Activated CD8-positive, alpha-beta memory T cell treated with anti-CD3 and anti-CD28 coated beads, Interleukin-2, amount 50 U/mL, for 4 hours (primary cell): Measurements from ENCODE around the gene ERVK3-1.
"Not testable (repeated sequence)": the region's sequence is repeated elsewhere in the genome, so short reads cannot be mapped to it uniquely, and the experiment has no call there.

Source experiments
- DNase-seq: peaks from one replicate; pipeline ENCODE4 v3.0.0-alpha.2; 2020

The ERVK3-1 gene, protein sequence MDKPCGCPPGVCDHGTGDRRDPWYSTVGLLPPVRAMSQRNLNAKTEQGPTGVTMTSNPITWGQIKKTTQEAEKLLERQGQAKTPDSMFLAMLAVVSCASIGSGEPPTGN

DNA sequence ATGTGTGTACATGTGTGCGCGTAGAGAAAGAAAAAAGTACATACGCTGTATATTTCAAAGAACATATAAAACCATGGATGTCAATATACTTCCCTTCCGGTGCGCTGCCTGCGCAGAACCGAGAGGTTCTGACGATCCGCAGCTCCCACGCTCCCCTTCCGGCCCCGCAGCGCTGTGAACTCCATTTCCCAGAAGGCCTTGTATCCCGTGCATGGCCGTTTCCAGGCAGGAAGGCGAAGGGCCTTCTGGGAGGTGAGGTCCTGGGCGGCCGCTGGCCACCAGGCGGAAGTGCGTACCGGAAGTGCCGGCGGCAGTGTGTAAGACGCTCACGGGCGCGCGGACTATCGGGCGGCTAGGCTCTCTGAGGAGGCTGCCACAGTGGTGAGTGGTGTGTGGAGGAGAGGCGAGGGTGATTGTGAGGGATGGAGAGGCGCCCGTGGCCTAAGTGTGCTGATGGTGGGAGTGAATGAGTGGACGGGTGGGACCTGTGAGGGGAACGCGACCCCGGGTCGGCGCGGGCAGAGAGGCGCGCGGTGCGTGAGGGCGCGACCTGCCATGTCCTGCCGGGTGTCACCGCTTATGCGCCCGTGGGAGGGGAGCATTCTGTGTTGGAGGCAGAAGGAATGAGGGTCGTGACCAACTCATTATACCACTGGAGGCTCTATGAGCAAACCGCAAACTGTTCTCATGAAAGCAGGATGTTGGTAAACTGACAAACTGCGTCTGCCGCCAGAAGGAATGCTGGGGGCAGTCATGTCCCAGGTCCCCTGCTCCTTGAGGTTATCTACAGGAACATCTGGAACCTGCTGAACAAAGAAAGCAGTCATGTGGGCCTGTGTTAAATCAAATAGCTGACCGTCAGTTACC, at the start of gene ERVK3-1:
TSS of gene ERVK3-1 (plus strand) at position 313 of the 867 bp plus-strand sequence. CDS start 6,792 bp downstream, outside the sequence.
- DNase-seq: peak; percentile 91

- DNase-seq: not testable (repeated sequence)
These were observed 46.9 kb upstream of the ERVK3-1 start for GRCh38 chr19:58258259-58258658.

GRCh38 chr19:58261600-58261967, 43.6 kb upstream of the ERVK3-1 start:
- DNase-seq: no peak

GRCh38 chr19:58261968-58262921, 42.9 kb upstream of the ERVK3-1 start:
- DNase-seq: no peak

DNA sequence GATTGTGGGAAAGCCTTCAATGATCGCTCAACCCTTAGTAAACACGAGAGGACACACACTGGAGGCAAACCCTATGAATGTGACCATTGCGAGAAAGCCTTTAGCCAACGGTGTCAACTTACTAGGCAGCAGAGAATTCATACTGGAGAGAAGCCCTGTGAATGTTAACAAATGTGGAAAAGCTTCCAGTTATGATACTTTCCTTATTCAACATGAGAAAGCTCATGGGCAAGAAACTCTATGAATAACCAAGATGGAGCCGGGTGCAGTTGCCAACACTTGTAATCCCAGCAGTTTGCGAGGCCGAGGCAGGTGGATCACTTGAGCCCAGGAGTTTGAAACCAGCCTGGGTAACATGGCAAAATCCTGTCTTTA, 42.3 kb upstream of the ERVK3-1 start:
- DNase-seq: no peak

GRCh38 chr19:58265100-58265499, 40.1 kb upstream of the ERVK3-1 start:
- DNase-seq: no peak

DNA sequence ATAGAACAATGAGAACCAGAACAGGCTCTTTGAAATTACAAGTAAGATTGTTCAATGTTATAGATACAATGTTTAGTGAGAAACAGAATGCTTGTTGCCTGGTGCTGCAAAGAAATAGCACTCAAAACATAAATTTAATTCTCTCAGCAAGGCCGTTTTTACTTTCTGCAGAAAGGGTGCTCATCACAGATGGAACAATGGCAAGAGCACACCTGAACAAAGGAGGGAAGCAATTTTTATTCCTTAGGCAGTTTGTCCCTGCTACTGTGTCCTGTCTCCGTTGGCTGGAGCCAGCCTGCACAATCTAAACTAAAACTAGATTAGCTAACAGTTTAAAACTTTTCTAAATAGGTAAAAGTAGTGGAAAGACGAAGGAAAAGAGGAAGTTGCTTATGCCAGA, 36.8 kb upstream of the ERVK3-1 start:
- no peak for DNase-seq

GRCh38 chr19:58274771-58275201, 30.4 kb upstream of the ERVK3-1 start:
- no peak for DNase-seq

GRCh38 chr19:58275564-58275963, 29.6 kb upstream of the ERVK3-1 start:
- no peak for DNase-seq

DNA sequence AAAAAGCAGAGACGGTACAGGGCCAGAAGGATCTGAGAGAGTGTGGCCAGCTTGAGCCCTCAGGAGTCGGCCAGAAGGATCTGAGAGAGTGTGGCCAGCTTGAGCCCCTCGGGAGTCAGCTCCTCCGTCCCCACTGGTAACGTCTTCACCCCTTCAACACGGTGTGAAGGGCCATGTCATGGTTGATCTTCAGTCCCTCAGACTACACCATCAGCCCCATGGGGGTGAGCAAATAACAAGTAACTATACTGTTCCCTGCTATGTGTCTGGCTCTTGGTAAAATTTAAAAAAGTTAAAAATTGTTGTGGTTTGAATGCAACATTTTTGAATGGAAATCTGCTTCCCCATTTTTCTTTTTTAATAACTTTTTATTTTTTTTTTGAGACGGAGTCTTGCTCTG, 28.0 kb upstream of the ERVK3-1 start:
- DNase-seq: no peak

GRCh38 chr19:58277748-58278540, 27.2 kb upstream of the ERVK3-1 start:
- no peak for DNase-seq

- DNase-seq: peak; percentile 97
These were observed 26.6 kb upstream of the ERVK3-1 start, which contains the start of gene ZNF8 for GRCh38 chr19:58278541-58279041. ZNF8 (plus strand) TSS chr19:58278955; CDS start chr19:58279082, 127 bp downstream.

GRCh38 chr19:58279042-58279924, 25.9 kb upstream of the ERVK3-1 start:
- peak; percentile 42 for DNase-seq

GRCh38 chr19:58279925-58280316, 25.3 kb upstream of the ERVK3-1 start:
- no peak for DNase-seq

- DNase-seq: no peak
These were observed 21.0 kb upstream of the ERVK3-1 start for GRCh38 chr19:58284199-58284598.

- no peak for DNase-seq
These were observed 13.2 kb upstream of the ERVK3-1 start for GRCh38 chr19:58291943-58292342.

- DNase-seq: no peak
These were observed 10.3 kb upstream of the ERVK3-1 start for GRCh38 chr19:58294743-58295374.

- DNase-seq: no peak
These were observed 9.1 kb upstream of the ERVK3-1 start for GRCh38 chr19:58296104-58296503.

DNA sequence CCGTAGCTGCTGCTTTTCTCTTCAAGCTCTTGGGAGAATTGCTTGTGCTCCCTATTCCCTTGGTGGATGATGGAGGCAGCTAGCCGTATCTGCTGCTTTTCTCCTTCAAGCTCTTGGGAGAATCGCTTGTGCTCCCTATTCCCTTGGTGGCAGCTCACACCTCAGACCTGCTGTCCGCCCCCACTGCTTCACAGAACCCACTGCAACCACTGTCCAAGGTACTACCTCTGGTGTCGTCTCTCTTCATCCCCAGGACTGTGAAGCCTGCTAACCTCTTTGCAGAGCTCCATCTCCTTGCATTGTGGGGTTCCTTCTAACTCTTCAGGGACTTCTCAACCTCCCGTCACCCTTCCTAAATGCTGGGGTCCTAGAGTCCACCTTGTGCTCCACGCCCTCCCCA, 4.6 kb upstream of the ERVK3-1 start:
- DNase-seq: no peak

GRCh38 chr19:58304255-58304654, 922 bp upstream of the ERVK3-1 start:
- no peak for DNase-seq

- DNase-seq: no peak
These were observed 471 bp upstream of the ERVK3-1 start for GRCh38 chr19:58304748-58305064.
